Stimulated activated CD8-positive, alpha-beta memory T cell treated with anti-CD3 and anti-CD28 coated beads, Interleukin-15, amount 100 ng/mL, for 4 hours (primary cell): ENCODE data around the gene BTG2.

ENCODE experiments used
- DNase-seq, 2 donors: peaks; one replicate each; pipeline ENCODE4 v3.0.0-alpha.2; 2020; ENCODE audit warnings: low read depth in 2 of 2

Gene BTG2

GRCh38 chr1:203276408-203276807 is 28.9 kb upstream of the BTG2 start:
- no peak for DNase-seq

GRCh38 chr1:203276916-203277545 is 28.3 kb upstream of the BTG2 start:
- DNase-seq = no peak

GRCh38 chr1:203278082-203278884 is 27.0 kb upstream of the BTG2 start:
- DNase-seq = no peak

DNA sequence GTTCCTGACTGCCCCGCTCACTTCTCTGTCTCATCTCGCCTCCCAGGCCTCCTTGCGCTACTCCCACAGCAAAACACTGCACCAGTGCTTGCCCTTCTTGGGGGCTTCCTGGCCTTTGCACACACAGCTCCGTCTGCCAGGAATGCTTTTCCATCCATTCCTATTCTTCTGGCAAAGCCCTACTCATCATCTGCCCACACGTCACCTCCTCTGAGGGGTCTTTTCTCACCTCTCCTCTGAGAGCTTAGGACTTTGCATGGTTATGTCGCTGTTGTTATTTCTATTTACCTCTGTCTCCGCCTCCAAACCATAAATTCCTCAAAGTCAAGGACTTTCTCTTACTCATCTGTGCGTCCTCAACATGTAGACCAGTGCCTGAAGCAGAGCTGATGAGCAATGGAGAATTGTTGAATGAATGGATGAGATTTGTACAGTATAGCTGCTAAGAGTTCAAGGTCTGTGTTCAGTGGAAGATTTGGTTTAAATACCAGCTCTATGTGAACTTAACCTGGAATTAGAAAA is 26.4 kb upstream of the BTG2 start:
- no peak for DNase-seq

DNA sequence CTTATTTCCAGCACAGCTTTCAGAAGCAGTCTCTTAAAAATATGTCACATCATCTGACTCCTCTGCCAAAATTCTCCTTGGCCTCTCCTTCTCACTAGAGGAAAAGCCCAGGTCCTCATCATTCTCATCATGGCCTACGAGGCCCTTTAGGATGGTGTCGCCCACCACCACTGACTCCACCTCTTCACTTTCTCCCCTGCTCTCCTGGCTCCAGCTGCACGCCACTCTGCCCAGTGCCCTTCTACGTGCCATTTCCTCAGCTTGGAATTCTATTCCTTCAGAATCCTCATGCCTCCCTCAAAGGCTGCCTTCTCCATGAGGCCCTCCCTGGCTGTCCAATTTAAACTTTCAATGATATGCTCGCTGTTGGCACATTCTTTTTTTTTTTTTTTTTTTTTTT is 25.3 kb upstream of the BTG2 start:
- DNase-seq = no peak

DNA sequence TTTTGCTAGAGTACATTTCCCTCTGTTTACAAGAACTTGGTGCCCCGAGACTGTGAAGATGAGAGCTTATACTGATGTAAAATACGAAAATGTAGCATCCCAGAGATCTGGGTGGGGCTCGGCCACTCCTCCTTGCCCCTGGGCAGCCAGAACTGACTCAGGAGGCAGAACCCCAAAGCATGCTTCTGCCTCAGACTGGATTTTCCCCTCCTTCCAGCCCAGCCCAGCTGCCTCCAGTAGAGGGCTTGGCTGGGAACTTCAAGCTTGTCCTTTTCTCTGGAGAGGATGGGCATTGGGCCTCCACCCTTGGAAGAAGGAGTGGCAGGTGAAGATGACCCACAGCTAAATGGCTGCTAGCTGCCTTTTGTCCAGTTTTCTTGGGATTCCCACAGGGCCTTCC is 24.3 kb upstream of the BTG2 start:
- DNase-seq = no peak

GRCh38 chr1:203281851-203282661 is 23.3 kb upstream of the BTG2 start:
- no peak for DNase-seq

GRCh38 chr1:203282720-203283542 is 22.4 kb upstream of the BTG2 start:
- DNase-seq = no peak

- no peak for DNase-seq
Measured at GRCh38 chr1:203283597-203283996, 21.7 kb upstream of the BTG2 start.

- no peak for DNase-seq
Measured at GRCh38 chr1:203284411-203285123, 20.8 kb upstream of the BTG2 start.

DNA sequence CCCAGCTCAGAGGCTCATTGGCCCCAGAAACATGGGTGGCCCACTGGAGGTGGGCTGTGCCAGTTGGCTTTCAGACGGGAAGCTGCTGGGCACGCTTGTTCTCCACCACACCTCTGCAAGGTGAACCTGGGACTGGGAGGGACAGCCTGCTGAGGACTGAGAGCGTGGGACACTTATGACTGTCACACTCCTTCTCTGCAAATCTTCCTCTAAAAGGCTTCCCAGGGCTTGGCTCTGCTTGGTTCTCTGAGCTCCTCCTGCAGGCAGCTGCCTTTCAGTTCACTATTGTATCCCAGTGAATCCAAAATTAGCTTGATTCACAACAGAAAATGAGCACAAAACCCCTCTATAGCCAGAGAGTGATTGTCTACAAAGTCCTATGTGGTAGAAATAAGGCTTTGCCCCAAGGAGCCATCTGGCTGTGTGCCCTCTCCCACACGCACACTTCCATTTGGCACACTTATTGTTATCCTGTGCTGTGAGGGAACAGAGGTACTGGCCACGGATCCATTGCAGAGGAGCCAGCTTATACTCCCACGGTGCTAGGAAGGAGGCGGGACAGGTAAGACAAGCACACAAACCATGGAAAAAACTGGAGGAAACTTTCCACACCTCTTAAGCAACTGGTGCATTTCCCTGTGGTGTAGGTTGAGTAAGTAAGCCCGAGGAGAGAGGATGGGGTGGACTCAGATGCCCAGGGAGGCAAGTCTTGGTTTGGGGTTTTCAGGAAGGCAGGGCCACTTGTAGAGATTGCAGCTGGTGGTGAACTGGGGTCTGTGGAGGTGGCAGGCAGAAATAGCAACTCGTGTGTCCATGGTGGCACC is 18.9 kb upstream of the BTG2 start:
- no peak for DNase-seq

DNA sequence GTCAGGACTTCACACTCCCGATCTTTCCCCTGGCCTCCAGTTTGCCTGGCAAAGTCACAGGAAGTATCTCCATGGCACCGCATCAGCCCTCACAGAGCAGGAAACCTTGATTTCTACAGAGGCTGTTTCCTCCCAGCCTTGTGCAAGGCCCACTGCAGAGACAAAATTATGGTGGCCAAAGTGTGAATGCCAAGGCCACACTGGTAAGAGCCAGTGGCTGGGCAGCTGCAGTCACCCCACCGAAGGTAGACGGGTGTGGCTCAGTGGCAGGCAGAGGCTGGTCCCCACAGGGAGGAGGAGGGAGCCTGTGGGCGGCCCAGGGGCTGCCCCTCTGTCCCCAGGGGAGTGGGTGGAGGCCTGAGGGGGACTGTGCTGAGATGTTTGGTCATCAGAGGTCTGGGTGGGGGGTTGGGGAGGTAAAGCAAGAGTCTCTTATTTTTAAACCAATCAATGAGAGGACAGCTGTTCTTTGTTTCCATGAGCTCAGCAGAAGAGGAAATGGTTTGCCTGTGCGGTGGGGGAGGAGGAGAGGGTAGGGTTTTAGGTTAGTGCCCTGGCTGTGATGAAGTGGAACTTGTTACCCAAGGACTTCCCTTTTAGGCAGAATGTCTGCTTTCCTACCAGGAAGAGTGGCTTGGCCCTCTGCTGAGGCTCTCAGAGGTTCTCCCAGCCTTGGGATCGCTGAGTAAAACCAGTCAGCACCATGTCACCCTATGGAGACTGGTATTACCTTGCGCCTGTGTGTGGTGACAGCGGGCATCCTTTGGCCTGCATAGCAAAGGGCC is 18.0 kb upstream of the BTG2 start:
- DNase-seq = peak; percentile 64 to 72

- no peak for DNase-seq
Measured at GRCh38 chr1:203287898-203288297, 17.4 kb upstream of the BTG2 start.

DNA sequence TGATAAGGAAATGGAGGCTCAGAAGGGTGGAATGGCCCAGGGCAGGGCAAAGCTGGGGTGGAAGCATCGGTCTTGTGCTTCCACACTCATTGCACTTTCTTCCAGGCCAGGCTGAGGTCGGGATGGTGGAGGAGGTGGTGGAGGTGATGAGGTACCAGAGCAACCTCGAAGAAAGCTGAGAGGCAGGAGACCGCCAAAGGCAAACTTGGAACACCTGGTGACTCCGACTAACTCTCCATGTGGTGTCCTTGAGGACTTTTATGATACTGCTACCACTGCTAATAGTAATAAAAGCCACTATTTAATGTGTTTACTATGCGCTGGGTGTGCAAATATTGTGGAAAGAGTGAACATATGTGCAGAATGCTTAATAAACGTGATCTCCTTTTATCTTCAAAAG is 16.9 kb upstream of the BTG2 start:
- no peak for DNase-seq

GRCh38 chr1:203289281-203289981 is 15.9 kb upstream of the BTG2 start:
- DNase-seq = peak; percentile 80 to 91

DNA sequence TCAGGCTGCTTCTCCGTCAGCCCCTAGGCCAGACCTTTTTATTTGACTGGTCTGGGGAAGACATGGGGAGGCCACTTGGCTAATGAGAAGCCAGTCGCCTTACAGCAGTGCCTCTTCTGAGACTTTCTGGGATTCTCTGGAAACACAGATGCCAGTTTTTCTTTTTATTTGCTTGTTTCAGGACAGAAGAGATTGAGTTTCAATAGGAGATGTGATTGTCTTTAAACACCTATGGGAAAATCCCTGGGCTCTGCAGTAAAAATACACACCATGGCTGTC is 15.4 kb upstream of the BTG2 start:
- no peak for DNase-seq

GRCh38 chr1:203290261-203291089 is 14.8 kb upstream of the BTG2 start:
- DNase-seq = peak; percentile 94 to 95
